ENCODE measurements around the gene OR2T1. TPM values are rescaled to one million over a fixed set of nuclear protein-coding genes. Genes with fewer than 3 reads are reported as not detected.

The OR2T1 gene
- total RNA-seq, 2 experiments from 2014 or later, result not detected

GRCh38 chr1:248406721-248407692 is 4.2 kb downstream of the OR2T1 start:
- H3K9me2 ChIP-seq (ENCODE audit: insufficient read depth, low read length), result no peaks in the 10 kb centered on the region
- no peak overlapping the region for H3K4me2 ChIP-seq (ENCODE audit: low read length)
- H3K36me3 ChIP-seq (ENCODE audit: insufficient read depth, low read length), result no peaks in the 10 kb centered on the region
- POLR2A ChIA-PET, result interaction anchor here (0.6 kb wide), 1 partner anchor 942 kb away, joined by 7 read pairs; no protein-coding TSS in a partner anchor
- no peak overlapping the region for H3K4me3 ChIP-seq (ENCODE audit: low read depth, low read length, poor library complexity, severe bottlenecking)
- intact Hi-C loops (cut with micrococcal nuclease; ENCODE audit: unreplicated experiment), result no loop called here
- TF ChIP-seq, protein P1, sequence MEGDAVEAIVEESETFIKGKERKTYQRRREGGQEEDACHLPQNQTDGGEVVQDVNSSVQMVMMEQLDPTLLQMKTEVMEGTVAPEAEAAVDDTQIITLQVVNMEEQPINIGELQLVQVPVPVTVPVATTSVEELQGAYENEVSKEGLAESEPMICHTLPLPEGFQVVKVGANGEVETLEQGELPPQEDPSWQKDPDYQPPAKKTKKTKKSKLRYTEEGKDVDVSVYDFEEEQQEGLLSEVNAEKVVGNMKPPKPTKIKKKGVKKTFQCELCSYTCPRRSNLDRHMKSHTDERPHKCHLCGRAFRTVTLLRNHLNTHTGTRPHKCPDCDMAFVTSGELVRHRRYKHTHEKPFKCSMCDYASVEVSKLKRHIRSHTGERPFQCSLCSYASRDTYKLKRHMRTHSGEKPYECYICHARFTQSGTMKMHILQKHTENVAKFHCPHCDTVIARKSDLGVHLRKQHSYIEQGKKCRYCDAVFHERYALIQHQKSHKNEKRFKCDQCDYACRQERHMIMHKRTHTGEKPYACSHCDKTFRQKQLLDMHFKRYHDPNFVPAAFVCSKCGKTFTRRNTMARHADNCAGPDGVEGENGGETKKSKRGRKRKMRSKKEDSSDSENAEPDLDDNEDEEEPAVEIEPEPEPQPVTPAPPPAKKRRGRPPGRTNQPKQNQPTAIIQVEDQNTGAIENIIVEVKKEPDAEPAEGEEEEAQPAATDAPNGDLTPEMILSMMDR (conservative IDR thresholded peaks at IDR 0.05; ENCODE audit: low read length), result no peak
- TF ChIP-seq EZH2phosphoT487 (IDR thresholded peaks at IDR 0.05; ENCODE audit: borderline replicate concordance, low read depth, low read length), result no peak
- DNase-seq (ENCODE audit: low spot score), result no peak
- no peak overlapping the region for H3K27ac ChIP-seq (ENCODE audit: low read depth, low read length, poor library complexity, severe bottlenecking)
- no peaks in the 10 kb centered on the region for H3K79me2 ChIP-seq (ENCODE audit: insufficient read depth, low read depth, low read length)
- CTCF ChIA-PET (ENCODE audit: unreplicated experiment), result no interaction called here
- BruUV-seq (replicated peaks), result no TSS peak
- no peaks in the 10 kb centered on the region for H3K4me1 ChIP-seq (ENCODE audit: insufficient read depth, low read length, poor library complexity, severe bottlenecking)
- no peaks in the 10 kb centered on the region for H3K9me3 ChIP-seq (ENCODE audit: low read length)
- no peak overlapping the region for H2AFZ ChIP-seq (ENCODE audit: low read length)
- no peaks in the 10 kb centered on the region for H4K20me1 ChIP-seq (ENCODE audit: insufficient read depth, low read length)

GRCh38 chr1:248416226-248416625 is 13.4 kb downstream of the OR2T1 start:
- intact Hi-C loops (cut with micrococcal nuclease; ENCODE audit: unreplicated experiment), result no loop called here
- no peak for DNase-seq (ENCODE audit: low spot score)
- Histone ChIP-seq H3K4me2 (ENCODE audit: low read length) (no peak overlapping the region), H3K36me3 (ENCODE audit: insufficient read depth, low read length) (no peaks in the 10 kb centered on the region), H3K9me3 (ENCODE audit: low read length) (peaks cover 3% of the 10 kb centered on the region; the same call in 1 of the 2 replicates), H2AFZ (ENCODE audit: low read length) (no peak overlapping the region), H3K4me1 (ENCODE audit: insufficient read depth, low read length, poor library complexity, severe bottlenecking) (no peaks in the 10 kb centered on the region), H4K20me1 (ENCODE audit: insufficient read depth, low read length) (no peaks in the 10 kb centered on the region), H3K4me3 (ENCODE audit: low read depth, low read length, poor library complexity, severe bottlenecking) (no peak overlapping the region), H3K9me2 (ENCODE audit: insufficient read depth, low read length) (no peaks in the 10 kb centered on the region), H3K79me2 (ENCODE audit: insufficient read depth, low read depth, low read length) (no peaks in the 10 kb centered on the region), H3K27ac (ENCODE audit: low read depth, low read length, poor library complexity, severe bottlenecking) (no peak overlapping the region)
- POLR2A ChIA-PET, result no interaction called here
- BruUV-seq (replicated peaks), result no TSS peak
- CTCF ChIA-PET (ENCODE audit: unreplicated experiment), result no interaction called here
- TF ChIP-seq, protein P1 (conservative IDR thresholded peaks at IDR 0.05; ENCODE audit: low read length), result no peak

- ChIA-PET POLR2A (no interaction called here), CTCF (ENCODE audit: unreplicated experiment) (no interaction called here)
- H3K27ac ChIP-seq (ENCODE audit: low read depth, low read length, poor library complexity, severe bottlenecking), result no peak overlapping the region
- no peak for DNase-seq (ENCODE audit: low spot score)
- H3K79me2 ChIP-seq (ENCODE audit: insufficient read depth, low read depth, low read length), result no peaks in the 10 kb centered on the region
- no peak for TF ChIP-seq EZH2phosphoT487 (IDR thresholded peaks at IDR 0.05; ENCODE audit: borderline replicate concordance, low read depth, low read length)
- TF ChIP-seq, protein P1 (conservative IDR thresholded peaks at IDR 0.05; ENCODE audit: low read length), result no peak
- H3K9me3 ChIP-seq (ENCODE audit: low read length), result peaks cover 6% of the 10 kb centered on the region; the same call in 1 of the 2 replicates
- intact Hi-C loops (cut with micrococcal nuclease; ENCODE audit: unreplicated experiment), result no loop called here
- H3K9me2 ChIP-seq (ENCODE audit: insufficient read depth, low read length), result no peaks in the 10 kb centered on the region
- H3K4me3 ChIP-seq (ENCODE audit: low read depth, low read length, poor library complexity, severe bottlenecking), result no peak overlapping the region
- BruUV-seq (replicated peaks), result no TSS peak
- no peak overlapping the region for H2AFZ ChIP-seq (ENCODE audit: low read length)
- H3K36me3 ChIP-seq (ENCODE audit: insufficient read depth, low read length), result no peaks in the 10 kb centered on the region
- no peaks in the 10 kb centered on the region for H3K4me1 ChIP-seq (ENCODE audit: insufficient read depth, low read length, poor library complexity, severe bottlenecking)
- no peaks in the 10 kb centered on the region for H4K20me1 ChIP-seq (ENCODE audit: insufficient read depth, low read length)
- no peak overlapping the region for H3K4me2 ChIP-seq (ENCODE audit: low read length)
Observed at GRCh38 chr1:248417854-248418253, 15.0 kb downstream of the OR2T1 start.
